ENCODE data around the gene CEMIP. TPM values are rescaled to one million over a fixed set of nuclear protein-coding genes. Genes with fewer than 3 reads are reported as not detected.

Gene CEMIP
- total and polyA plus RNA-seq, 10 of the 15 experiments (the other 5 are each of a cell fraction or from before 2014, with no cell fraction given) = 0.01 to 0.44 (median 0.16) TPM; not detected in 6

DNA sequence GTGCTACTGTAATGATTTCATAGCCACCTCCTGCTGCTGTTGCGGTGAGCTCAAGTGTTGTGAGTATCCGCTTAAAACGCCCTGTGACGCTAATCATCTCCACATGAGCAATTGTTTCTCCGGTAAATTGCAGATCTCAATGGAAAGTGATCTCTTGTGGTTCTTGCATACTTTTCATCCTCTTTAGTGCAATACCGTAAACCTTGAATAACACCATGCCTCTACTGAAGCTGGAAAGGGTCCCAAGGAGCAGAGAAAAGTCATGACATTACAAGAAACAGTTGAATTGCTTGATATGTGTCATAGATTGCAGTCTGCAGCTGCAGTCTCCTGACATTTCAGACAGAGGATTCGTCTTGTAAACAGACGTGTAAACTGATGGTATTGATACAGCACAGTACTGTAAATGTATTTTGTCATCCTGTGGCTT, 6.0 kb upstream of the CEMIP start:
- SMC1A ChIA-PET (ENCODE audit: uncharacterized antibody, unreplicated experiment) = interaction anchor here (1.1 kb wide), 1 partner anchor 67 kb away, joined by 3 read pairs; no protein-coding TSS in a partner anchor
- H3K36me3 ChIP-seq (ENCODE audit: control insufficient read depth in 2 of 2, insufficient read depth in 2 of 2, low read length in 1 of 2) = no peaks in the 10 kb centered on the region
- H3K79me2 ChIP-seq (ENCODE audit: control insufficient read depth, insufficient read depth, low read length) = no peaks in the 10 kb centered on the region
- H2AFZ ChIP-seq (ENCODE audit: control insufficient read depth, low read depth, low read length) = no peak overlapping the region
- H4K20me1 ChIP-seq (ENCODE audit: control insufficient read depth, insufficient read depth) = no peaks in the 10 kb centered on the region
- peaks cover under 1 to 3% of the 10 kb centered on the region in 2 experiments; a peak in 3 of 4 replicates for H3K27me3 ChIP-seq (replicated peaks in 1 of 2; ENCODE audit: control insufficient read depth in 2 of 2, insufficient read depth in 2 of 2, low read length in 1 of 2)
- intact Hi-C loops (cut with micrococcal nuclease; ENCODE audit: unreplicated experiment) = no loop called here
- CTCF ChIA-PET = interaction anchor here (0.6 to 1.5 kb wide), 4 partner anchors 12 to 317 kb away, joined by 3 to 4 read pairs (median 3); no protein-coding TSS in a partner anchor
- no peaks in the 10 kb centered on the region for H3K9me3 ChIP-seq (replicated peaks; ENCODE audit: control insufficient read depth, insufficient read depth, low read length)
- in situ Hi-C loops (cut with MboI) = loop anchor here (10.0 kb wide), 1 partner anchor 208 kb away; no protein-coding TSS in a partner anchor
- no peak for ATAC-seq
- POLR2A ChIA-PET = no interaction called here
- BruUV-seq (replicated peaks) = no TSS peak
- H3K9ac ChIP-seq (ENCODE audit: control insufficient read depth, insufficient read depth, low read length) = no peak overlapping the region
- RAD21 ChIA-PET (ENCODE audit: unreplicated experiment) = interaction anchor here (0.5 kb wide), 1 partner anchor 84 kb away, joined by 3 read pairs; no protein-coding TSS in a partner anchor
- DNase-seq (ENCODE audit: low read depth, low spot score) = no peak
- 64% methylated on average over 8 of the region's 8 CpGs for WGBS (ENCODE audit: insufficient coverage, insufficient replicate concordance, low lambda C conversion rate, missing lambda C conversion rate)
- TF ChIP-seq, protein P1, sequence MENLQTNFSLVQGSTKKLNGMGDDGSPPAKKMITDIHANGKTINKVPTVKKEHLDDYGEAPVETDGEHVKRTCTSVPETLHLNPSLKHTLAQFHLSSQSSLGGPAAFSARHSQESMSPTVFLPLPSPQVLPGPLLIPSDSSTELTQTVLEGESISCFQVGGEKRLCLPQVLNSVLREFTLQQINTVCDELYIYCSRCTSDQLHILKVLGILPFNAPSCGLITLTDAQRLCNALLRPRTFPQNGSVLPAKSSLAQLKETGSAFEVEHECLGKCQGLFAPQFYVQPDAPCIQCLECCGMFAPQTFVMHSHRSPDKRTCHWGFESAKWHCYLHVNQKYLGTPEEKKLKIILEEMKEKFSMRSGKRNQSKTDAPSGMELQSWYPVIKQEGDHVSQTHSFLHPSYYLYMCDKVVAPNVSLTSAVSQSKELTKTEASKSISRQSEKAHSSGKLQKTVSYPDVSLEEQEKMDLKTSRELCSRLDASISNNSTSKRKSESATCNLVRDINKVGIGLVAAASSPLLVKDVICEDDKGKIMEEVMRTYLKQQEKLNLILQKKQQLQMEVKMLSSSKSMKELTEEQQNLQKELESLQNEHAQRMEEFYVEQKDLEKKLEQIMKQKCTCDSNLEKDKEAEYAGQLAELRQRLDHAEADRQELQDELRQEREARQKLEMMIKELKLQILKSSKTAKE (IDR thresholded peaks at IDR 0.05; ENCODE audit: low read depth, poor library complexity, severe bottlenecking) = no peak
- TF ChIP-seq IRF4 (IDR thresholded peaks at IDR 0.05; ENCODE audit: low read depth, low read length) (no peak), GATAD2B (conservative IDR thresholded peaks at IDR 0.05; ENCODE audit: low read depth) (no peak), NR2F1 (conservative IDR thresholded peaks at IDR 0.05) (no peak), HDAC2 (IDR thresholded peaks at IDR 0.05) (no peak), CBFB (IDR thresholded peaks at IDR 0.05; ENCODE audit: low read depth) (no peak), RAD21 (IDR thresholded peaks at IDR 0.05; ENCODE audit: insufficient read depth, low read depth, low read length) (no peak)
- TF ChIP-seq, protein P2, sequence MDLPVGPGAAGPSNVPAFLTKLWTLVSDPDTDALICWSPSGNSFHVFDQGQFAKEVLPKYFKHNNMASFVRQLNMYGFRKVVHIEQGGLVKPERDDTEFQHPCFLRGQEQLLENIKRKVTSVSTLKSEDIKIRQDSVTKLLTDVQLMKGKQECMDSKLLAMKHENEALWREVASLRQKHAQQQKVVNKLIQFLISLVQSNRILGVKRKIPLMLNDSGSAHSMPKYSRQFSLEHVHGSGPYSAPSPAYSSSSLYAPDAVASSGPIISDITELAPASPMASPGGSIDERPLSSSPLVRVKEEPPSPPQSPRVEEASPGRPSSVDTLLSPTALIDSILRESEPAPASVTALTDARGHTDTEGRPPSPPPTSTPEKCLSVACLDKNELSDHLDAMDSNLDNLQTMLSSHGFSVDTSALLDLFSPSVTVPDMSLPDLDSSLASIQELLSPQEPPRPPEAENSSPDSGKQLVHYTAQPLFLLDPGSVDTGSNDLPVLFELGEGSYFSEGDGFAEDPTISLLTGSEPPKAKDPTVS (IDR thresholded peaks at IDR 0.05; ENCODE audit: low read depth, low read length) = no peak
- no peak for FAIRE-seq
- no peak overlapping the region for H3K4me3 ChIP-seq
- no peak overlapping the region for H3K4me2 ChIP-seq (ENCODE audit: control insufficient read depth, insufficient read depth)
- H3K4me1 ChIP-seq (ENCODE audit: control insufficient read depth, insufficient read depth, low read length) = no peaks in the 10 kb centered on the region
- H3K27ac ChIP-seq (ENCODE audit: control insufficient read depth, insufficient read depth) = no peak overlapping the region

Data from GM12878 (cell line).